ENCODE data around the gene SDCCAG8.

The SDCCAG8 gene

DNA sequence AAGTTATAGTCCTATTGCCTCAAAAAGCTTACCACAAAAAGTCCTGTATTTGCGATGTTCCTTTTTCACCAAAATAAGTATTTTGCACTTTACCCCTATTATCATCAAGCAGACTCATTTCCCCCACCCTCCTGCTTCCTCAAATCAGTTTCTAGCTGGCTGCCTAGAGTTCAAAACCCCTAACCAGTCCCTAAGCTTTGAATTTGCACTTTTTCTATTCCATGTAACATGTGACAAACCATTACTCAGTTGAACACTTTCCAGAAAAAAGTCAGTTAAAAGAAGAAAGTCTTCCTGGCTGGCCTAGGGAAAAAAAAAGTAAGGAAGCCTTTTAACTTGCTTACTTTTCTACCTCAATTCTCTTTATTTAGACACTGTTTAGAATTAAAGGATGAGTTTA is 8.9 kb upstream of the SDCCAG8 start:
- Mint-ChIP-seq H3K27me3 (no peaks in the 10 kb centered on the region), H3K4me3 (no peak overlapping the region), H3K4me1 (ENCODE audit: low read depth) (peaks cover 45% of the 10 kb centered on the region), H3K9me3 (peaks cover under 1% of the 10 kb centered on the region), H3K36me3 (ENCODE audit: low read depth) (peaks cover 27% of the 10 kb centered on the region), H3K27ac (no peak overlapping the region)

DNA sequence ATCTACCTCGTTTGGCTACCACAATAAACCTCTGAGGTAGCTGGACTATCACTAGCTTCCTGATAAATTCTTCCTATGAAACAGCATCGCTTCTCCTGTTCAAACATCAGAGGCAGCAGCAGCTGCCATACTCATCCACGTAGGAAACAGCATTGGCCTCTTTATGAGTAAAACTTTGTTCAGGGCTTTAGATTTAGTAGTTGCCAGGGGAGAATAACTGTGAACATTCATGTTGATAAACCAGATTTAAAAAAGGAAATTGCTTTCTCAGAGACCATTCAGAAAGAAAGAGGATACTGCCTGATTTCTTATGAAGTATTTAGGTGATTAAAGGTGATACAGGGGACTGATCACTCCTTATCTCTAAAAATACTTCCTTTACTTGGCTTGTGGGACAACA is 7.9 kb upstream of the SDCCAG8 start:
- peaks cover 51% of the 10 kb centered on the region for H3K4me1 Mint-ChIP-seq (ENCODE audit: low read depth)
- no peaks in the 10 kb centered on the region for H3K9me3 Mint-ChIP-seq
- H3K27ac Mint-ChIP-seq = no peak overlapping the region

DNA sequence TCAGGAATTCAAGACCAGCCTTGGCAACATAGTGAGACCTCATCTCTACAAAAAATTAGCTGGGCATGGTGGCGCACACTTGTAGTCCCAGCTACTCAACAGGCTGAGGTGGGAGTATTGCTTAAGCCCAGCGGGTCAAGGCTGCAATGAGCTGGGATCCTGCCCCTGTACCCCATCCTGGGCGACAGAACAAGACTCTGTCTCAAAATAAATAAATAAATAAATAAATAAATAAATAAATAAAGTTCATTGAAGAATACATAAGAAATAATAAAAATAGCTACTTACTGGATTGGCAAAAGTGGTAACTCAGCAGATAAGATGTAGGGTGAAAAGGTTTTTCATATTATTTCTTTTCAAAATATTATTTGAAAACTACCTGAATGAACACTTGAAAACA is 6.6 kb upstream of the SDCCAG8 start:
- Mint-ChIP-seq H3K4me3 (no peak overlapping the region), H3K4me1 (ENCODE audit: low read depth) (peaks cover 54% of the 10 kb centered on the region), H3K27me3 (no peaks in the 10 kb centered on the region), H3K36me3 (ENCODE audit: low read depth) (peaks cover 8% of the 10 kb centered on the region), H3K27ac (no peak overlapping the region), H3K9me3 (no peaks in the 10 kb centered on the region)

More for the DNA sequence above, 7.9 kb upstream of the SDCCAG8 start:
- no peak overlapping the region for H3K4me3 Mint-ChIP-seq
- H3K36me3 Mint-ChIP-seq (ENCODE audit: low read depth) = peaks cover 18% of the 10 kb centered on the region
- no peaks in the 10 kb centered on the region for H3K27me3 Mint-ChIP-seq

GRCh38 chr1:243250102-243250501 is 5.7 kb upstream of the SDCCAG8 start:
- H3K36me3 Mint-ChIP-seq (ENCODE audit: low read depth) = peaks cover 3% of the 10 kb centered on the region
- no peak overlapping the region for H3K27ac Mint-ChIP-seq
- peaks cover 47% of the 10 kb centered on the region for H3K4me1 Mint-ChIP-seq (ENCODE audit: low read depth)
- H3K27me3 Mint-ChIP-seq = no peaks in the 10 kb centered on the region
- H3K9me3 Mint-ChIP-seq = no peaks in the 10 kb centered on the region
- no peak overlapping the region for H3K4me3 Mint-ChIP-seq

DNA sequence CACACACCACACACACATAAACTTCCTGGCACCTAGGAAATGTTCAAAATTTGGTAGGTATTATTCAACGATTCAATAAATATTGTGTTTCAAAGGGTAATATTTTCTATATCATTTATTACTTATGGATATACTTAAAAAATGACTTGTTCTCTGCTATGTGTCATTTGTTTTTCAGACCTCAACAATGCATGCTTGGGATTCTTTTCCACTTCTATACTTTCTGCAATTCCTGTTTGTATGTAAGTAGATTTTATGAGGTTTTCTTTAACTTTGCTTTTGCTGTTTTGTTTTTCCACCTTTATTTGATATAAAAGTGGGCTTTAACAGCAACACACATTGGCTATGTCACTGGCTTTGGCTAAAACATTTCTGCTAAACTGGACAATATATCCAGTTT is 4.3 kb upstream of the SDCCAG8 start:
- Mint-ChIP-seq H3K27me3 (no peaks in the 10 kb centered on the region), H3K36me3 (ENCODE audit: low read depth) (peaks cover 3% of the 10 kb centered on the region), H3K27ac (no peak overlapping the region), H3K4me3 (no peak overlapping the region), H3K9me3 (no peaks in the 10 kb centered on the region), H3K4me1 (ENCODE audit: low read depth) (peaks cover 50% of the 10 kb centered on the region)

DNA sequence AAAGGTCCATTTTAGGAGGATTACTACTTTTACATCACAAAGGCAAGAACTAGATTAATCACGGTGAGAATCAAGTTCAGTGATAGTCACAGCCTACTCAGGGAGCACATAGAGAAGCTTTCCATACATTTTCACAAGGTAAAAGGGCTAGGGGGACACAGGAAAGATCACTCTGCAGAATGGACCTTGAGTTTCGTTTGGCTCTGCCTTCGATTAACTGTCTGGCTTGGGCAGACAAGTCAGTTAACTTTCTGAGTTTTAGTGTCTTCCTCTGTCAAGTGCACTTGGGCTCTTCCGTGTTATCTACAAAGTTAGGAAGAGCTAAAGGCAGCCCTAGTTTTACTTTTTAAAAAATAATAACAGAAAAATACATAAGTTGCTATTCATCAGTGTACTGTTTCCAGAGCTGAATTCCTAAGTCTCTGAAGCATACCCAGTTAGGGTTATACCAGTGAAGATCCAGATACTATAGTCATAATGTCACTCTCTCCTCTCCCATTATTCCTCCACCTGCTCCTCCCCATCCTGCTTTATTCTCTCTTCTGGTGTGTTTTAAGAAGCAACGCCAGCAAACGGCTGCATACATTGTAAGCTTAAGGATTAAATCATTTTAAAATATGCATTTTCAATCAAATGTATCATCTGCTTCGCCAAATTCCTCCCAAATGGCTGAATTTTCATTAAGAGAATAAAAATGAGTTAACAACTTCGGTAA is 2.5 kb upstream of the SDCCAG8 start:
- H3K27ac Mint-ChIP-seq = peak overlapping the region; percentile 99
- H3K4me3 Mint-ChIP-seq = peak overlapping the region; percentile 95
- H3K4me1 Mint-ChIP-seq (ENCODE audit: low read depth) = peaks cover 46% of the 10 kb centered on the region
- peaks cover 1% of the 10 kb centered on the region for H3K36me3 Mint-ChIP-seq (ENCODE audit: low read depth)
- H3K27me3 Mint-ChIP-seq = no peaks in the 10 kb centered on the region
- H3K9me3 Mint-ChIP-seq = no peaks in the 10 kb centered on the region

DNA sequence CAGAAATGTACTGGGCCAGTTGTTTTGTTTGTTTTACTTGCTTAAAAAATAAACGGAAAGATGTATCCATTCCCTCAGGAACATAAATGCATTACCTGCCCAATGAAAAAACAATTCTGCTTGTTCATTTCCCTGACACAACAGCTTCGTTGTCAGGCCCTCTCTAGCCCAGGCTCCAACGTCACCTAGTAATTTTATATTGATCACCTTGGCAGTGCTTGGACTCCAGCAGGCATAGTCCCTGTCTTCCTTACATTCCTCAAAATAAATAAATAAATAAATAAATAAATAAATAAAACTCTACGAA is 2.0 kb upstream of the SDCCAG8 start:
- no peaks in the 10 kb centered on the region for H3K36me3 Mint-ChIP-seq (ENCODE audit: low read depth)
- H3K27me3 Mint-ChIP-seq = no peaks in the 10 kb centered on the region
- peak overlapping the region; percentile 95 for H3K4me3 Mint-ChIP-seq
- H3K27ac Mint-ChIP-seq = peak overlapping the region; percentile 99
- peaks cover 41% of the 10 kb centered on the region for H3K4me1 Mint-ChIP-seq (ENCODE audit: low read depth)
- no peaks in the 10 kb centered on the region for H3K9me3 Mint-ChIP-seq

DNA sequence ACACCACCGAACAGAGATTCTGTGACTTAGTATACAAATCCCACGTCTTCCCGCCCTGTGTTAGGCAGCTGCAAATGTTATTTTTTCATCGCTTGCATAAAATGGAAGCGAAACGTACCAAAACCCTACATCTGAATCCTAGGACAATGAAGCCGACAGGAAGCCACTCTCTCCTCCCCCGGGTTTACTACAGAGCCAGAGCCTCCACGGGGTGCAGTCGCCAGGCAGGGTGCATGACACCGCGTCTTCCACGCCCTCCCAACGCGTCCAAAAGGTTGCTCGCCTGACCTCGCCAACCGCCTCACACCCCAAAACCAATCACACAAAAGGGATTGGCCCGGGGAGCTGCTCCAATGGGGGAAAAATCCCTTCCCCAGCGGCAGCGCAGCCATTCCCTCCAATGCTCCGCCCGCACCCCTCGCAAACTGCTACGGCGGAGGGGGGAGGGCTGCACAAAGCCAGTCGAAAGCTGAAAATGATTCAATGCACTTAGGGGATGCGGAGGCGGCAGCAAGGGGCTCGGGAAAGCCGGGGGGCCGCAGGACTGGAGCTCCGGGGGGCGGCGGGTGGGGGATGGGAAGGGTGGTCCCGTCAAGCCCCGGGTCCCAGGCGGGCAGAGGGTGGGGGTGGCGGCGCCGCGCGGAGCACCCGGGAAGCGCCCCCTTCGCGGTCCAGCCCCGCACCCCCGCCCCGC is 1.5 kb upstream of the SDCCAG8 start:
- H3K36me3 Mint-ChIP-seq (ENCODE audit: low read depth) = no peaks in the 10 kb centered on the region
- no peaks in the 10 kb centered on the region for H3K9me3 Mint-ChIP-seq
- peak overlapping the region; percentile 99 for H3K27ac Mint-ChIP-seq
- H3K27me3 Mint-ChIP-seq = no peaks in the 10 kb centered on the region
- peaks cover 41% of the 10 kb centered on the region for H3K4me1 Mint-ChIP-seq (ENCODE audit: low read depth)
- peak overlapping the region; percentile 95 for H3K4me3 Mint-ChIP-seq

- no peaks in the 10 kb centered on the region for H3K9me3 Mint-ChIP-seq
- H3K27ac Mint-ChIP-seq = peak within 1 kb of the TSS; percentile 99
- H3K4me1 Mint-ChIP-seq (ENCODE audit: low read depth) = peaks cover 45% of the 10 kb centered on the region
- peaks cover 3% of the 10 kb centered on the region for H3K36me3 Mint-ChIP-seq (ENCODE audit: low read depth)
- H3K27me3 Mint-ChIP-seq = no peaks in the 10 kb centered on the region
- H3K4me3 Mint-ChIP-seq = peak within 1 kb of the TSS; percentile 95
Observed at GRCh38 chr1:243254927-243255790, 682 bp upstream of the SDCCAG8 start, which contains the start of gene CEP170. Gene CEP170 (minus strand): TSS chr1:243255281. CDS start chr1:243225280, 30,001 bp downstream.

DNA sequence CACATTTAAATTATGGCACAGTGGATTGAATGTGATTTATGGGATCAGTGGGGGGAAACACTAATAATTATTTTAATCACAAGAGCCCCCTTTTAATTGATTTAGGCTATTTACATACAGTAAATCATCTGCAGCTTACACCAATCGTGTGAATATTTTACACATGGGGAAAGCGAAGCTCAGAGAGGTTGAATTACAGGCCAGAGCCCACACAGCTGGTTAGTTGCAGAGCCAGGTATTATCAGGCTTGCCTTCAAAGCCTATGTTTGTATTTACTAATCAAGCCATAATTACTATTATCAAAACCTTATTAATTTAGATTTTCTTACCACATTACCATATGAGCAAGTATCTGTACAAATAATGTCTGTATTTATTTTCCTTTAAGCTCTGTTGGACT is 749 bp downstream of the SDCCAG8 start:
- Mint-ChIP-seq H3K4me3 (peak overlapping the region; percentile 93), H3K27ac (peak overlapping the region; percentile 97), H3K27me3 (no peaks in the 10 kb centered on the region), H3K9me3 (no peaks in the 10 kb centered on the region), H3K36me3 (ENCODE audit: low read depth) (peaks cover 14% of the 10 kb centered on the region), H3K4me1 (ENCODE audit: low read depth) (peaks cover 51% of the 10 kb centered on the region)

GRCh38 chr1:243257189-243257588 is 1.3 kb downstream of the SDCCAG8 start:
- peaks cover 45% of the 10 kb centered on the region for H3K4me1 Mint-ChIP-seq (ENCODE audit: low read depth)
- H3K36me3 Mint-ChIP-seq (ENCODE audit: low read depth) = peaks cover 14% of the 10 kb centered on the region
- H3K4me3 Mint-ChIP-seq = peak overlapping the region; percentile 93
- H3K27me3 Mint-ChIP-seq = no peaks in the 10 kb centered on the region
- no peak overlapping the region for H3K27ac Mint-ChIP-seq
- no peaks in the 10 kb centered on the region for H3K9me3 Mint-ChIP-seq

- H3K36me3 Mint-ChIP-seq (ENCODE audit: low read depth) = peaks cover 14% of the 10 kb centered on the region
- no peak overlapping the region for H3K27ac Mint-ChIP-seq
- no peaks in the 10 kb centered on the region for H3K9me3 Mint-ChIP-seq
- H3K4me3 Mint-ChIP-seq = no peak overlapping the region
- peaks cover 37% of the 10 kb centered on the region for H3K4me1 Mint-ChIP-seq (ENCODE audit: low read depth)
- H3K27me3 Mint-ChIP-seq = no peaks in the 10 kb centered on the region
Observed at GRCh38 chr1:243258731-243259130, 2.9 kb downstream of the SDCCAG8 start.

GRCh38 chr1:243260221-243260880 is 4.5 kb downstream of the SDCCAG8 start:
- H3K27ac Mint-ChIP-seq = no peak overlapping the region
- no peak overlapping the region for H3K4me3 Mint-ChIP-seq
- no peaks in the 10 kb centered on the region for H3K9me3 Mint-ChIP-seq
- H3K27me3 Mint-ChIP-seq = no peaks in the 10 kb centered on the region
- peaks cover 16% of the 10 kb centered on the region for H3K36me3 Mint-ChIP-seq (ENCODE audit: low read depth)
- H3K4me1 Mint-ChIP-seq (ENCODE audit: low read depth) = peaks cover 50% of the 10 kb centered on the region

DNA sequence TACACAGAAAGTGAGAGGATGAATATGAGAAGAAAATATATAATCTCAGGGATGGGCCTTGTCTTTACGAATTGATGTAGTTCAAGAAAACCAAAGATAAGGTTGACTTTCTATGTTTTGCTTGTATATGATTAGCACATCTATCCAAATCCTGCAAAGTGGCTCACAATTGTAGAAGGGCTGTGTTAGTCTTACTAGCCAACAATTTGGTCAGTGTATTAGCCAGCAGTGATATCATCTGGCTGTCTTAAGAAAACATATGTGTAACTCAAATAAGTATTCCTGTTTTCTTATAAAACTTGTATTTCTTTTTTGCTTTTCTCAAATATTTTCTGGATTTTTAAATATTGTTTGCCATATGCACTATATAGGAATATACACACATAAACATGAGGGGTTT is 5.5 kb downstream of the SDCCAG8 start:
- H3K9me3 Mint-ChIP-seq = no peaks in the 10 kb centered on the region
- no peak overlapping the region for H3K4me3 Mint-ChIP-seq
- H3K36me3 Mint-ChIP-seq (ENCODE audit: low read depth) = peaks cover 16% of the 10 kb centered on the region
- H3K27ac Mint-ChIP-seq = no peak overlapping the region
- H3K4me1 Mint-ChIP-seq (ENCODE audit: low read depth) = peaks cover 49% of the 10 kb centered on the region
- H3K27me3 Mint-ChIP-seq = no peaks in the 10 kb centered on the region
